ENCODE measurements around the gene CCNJL. TPM values are rescaled to one million over a fixed set of nuclear protein-coding genes. Genes with fewer than 3 reads are reported as not detected.

Gene CCNJL
- total and polyA plus RNA-seq, 8 donors, result 8.6 to 19.6 (median 10.6) TPM

DNA sequence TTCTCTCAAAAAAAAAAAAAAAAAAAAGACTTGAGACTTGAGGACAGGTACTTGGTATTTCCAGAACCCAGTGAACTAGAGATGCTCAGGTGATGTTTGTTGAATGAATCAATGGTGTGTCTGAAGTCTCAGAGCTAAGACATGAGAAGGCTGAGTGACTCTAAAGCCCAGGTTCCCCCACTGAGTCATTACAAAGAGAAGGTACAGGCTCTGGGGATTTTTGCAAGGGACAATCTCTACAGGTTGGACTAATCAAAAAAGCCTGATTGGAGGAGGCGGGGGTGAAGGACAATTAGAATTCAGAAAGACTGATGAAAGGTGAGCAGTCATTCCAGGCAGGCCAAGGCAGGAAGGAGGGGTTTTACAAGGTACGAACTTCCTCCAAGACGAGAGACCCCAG, 91.3 kb downstream of the CCNJL start:
- TF ChIP-seq, protein P1, sequence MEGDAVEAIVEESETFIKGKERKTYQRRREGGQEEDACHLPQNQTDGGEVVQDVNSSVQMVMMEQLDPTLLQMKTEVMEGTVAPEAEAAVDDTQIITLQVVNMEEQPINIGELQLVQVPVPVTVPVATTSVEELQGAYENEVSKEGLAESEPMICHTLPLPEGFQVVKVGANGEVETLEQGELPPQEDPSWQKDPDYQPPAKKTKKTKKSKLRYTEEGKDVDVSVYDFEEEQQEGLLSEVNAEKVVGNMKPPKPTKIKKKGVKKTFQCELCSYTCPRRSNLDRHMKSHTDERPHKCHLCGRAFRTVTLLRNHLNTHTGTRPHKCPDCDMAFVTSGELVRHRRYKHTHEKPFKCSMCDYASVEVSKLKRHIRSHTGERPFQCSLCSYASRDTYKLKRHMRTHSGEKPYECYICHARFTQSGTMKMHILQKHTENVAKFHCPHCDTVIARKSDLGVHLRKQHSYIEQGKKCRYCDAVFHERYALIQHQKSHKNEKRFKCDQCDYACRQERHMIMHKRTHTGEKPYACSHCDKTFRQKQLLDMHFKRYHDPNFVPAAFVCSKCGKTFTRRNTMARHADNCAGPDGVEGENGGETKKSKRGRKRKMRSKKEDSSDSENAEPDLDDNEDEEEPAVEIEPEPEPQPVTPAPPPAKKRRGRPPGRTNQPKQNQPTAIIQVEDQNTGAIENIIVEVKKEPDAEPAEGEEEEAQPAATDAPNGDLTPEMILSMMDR (IDR thresholded peaks at IDR 0.05), result no peak
- no peak for DNase-seq
- no peak for ATAC-seq

DNA sequence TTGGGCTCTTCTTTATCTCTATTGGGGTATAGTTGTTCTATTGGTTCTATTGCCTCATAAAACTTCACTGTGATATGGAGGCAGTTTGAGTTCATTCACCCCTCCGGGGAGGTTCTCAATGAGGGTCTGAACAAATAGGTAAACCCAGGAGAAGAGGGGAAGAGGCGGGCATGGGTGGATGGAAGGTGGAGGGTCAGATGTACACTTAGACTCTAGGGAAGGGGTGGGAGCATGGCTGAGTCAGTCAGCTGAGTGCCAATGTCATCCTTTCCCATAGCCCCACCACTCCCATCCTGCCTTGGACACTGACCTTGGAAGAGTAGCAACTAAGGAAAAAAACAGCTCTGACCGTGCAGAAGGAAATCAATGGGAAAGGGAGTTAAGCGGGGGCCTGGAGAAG, 93.0 kb downstream of the CCNJL start:
- Histone ChIP-seq H3K4me1 (no peaks in the 10 kb centered on the region), H3K9me3 (no peaks in the 10 kb centered on the region), H3K36me3 (no peaks in the 10 kb centered on the region), H3K27me3 (no peaks in the 10 kb centered on the region), H3K4me3 (no peak overlapping the region), H3K27ac (no peak overlapping the region)
- TF ChIP-seq, protein P1 (IDR thresholded peaks at IDR 0.05), result no peak
- intact Hi-C loops (cut with DNase I), result no loop called here
- ATAC-seq (no peak), DNase-seq (no peak)

More for the DNA sequence above, 91.3 kb downstream of the CCNJL start:
- Histone ChIP-seq H3K27ac (no peak overlapping the region), H3K36me3 (no peaks in the 10 kb centered on the region), H3K4me3 (no peak overlapping the region), H3K4me1 (no peaks in the 10 kb centered on the region), H3K27me3 (no peaks in the 10 kb centered on the region), H3K9me3 (no peaks in the 10 kb centered on the region)
- intact Hi-C loops (cut with DNase I), result no loop called here

DNA sequence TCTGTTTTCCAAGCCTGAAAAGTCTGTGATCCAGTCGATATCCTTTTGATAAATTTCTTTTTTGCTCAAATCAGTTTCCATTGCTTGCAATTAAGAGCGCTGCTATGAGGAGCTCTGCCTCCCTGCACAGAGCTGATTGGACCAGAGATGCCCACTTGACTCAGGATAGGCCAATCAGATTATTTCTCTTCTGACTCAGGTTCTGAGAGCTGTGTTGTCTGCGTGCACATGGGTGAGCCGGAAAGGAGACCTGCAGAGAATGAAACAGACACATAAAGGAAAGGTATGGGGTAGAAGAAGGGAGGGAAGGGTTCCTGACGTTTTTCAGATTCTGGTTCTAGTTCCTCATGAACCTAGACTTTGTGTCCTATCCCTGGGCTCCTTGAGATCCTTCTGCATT, 98.8 kb downstream of the CCNJL start:
- Histone ChIP-seq H3K27ac (no peak overlapping the region), H3K36me3 (no peaks in the 10 kb centered on the region), H3K4me3 (no peak overlapping the region), H3K27me3 (no peaks in the 10 kb centered on the region), H3K9me3 (no peaks in the 10 kb centered on the region), H3K4me1 (no peaks in the 10 kb centered on the region)
- DNase-seq (no peak), ATAC-seq (peak; percentile 92)
- TF ChIP-seq, protein P1 (IDR thresholded peaks at IDR 0.05), result no peak
- intact Hi-C loops (cut with DNase I), result no loop called here

DNA sequence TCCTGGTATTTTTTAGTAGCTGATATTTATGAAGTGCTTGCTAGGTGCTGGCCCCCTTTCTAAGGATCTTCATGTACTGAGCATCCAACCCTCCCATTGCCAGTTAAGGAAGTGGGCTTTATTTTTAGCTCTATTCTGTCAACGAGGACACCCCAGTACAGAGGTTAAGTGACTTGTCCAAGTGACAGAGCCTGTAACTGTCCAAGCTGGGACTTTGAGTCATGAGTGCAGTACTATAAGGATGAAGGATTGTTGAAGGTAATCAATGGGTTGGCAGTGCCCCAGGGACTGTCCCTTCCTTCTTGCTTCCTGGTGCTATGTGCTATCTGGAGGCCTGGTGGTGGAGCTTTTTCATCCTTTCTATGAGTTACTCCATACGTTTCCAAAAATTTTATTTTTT, 101.0 kb downstream of the CCNJL start:
- no peaks in the 10 kb centered on the region for H3K9me3 ChIP-seq
- DNase-seq, result no peak
- ATAC-seq, result no peak
- no peak overlapping the region for H3K4me3 ChIP-seq
- no peak overlapping the region for H3K27ac ChIP-seq
- no peaks in the 10 kb centered on the region for H3K4me1 ChIP-seq
- intact Hi-C loops (cut with DNase I), result no loop called here
- H3K27me3 ChIP-seq, result no peaks in the 10 kb centered on the region
- H3K36me3 ChIP-seq, result no peaks in the 10 kb centered on the region
- TF ChIP-seq, protein P1 (IDR thresholded peaks at IDR 0.05), result no peak

DNA sequence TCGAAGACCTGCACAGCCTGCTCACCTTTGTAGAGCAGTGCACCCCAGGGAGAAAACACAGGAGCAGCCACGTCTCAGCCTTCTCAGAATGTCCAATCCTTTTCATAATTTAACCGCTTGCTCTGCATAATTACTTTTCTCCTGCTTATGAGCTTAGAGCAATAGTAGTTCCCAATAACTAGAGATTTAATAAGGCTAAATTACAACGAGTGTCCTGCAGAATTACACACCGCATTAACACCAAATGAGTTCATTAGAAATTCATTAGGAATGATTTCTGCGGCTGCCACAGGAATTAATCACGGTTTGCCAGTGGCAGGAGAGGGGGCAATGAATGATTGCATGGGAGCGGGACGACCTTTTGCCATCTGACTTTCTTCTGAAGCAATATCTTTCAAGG, 101.8 kb downstream of the CCNJL start:
- DNase-seq (no peak), ATAC-seq (no peak)
- Histone ChIP-seq H3K27ac (no peak overlapping the region), H3K9me3 (no peaks in the 10 kb centered on the region), H3K27me3 (no peaks in the 10 kb centered on the region), H3K4me3 (no peak overlapping the region), H3K36me3 (no peaks in the 10 kb centered on the region), H3K4me1 (no peaks in the 10 kb centered on the region)
- intact Hi-C loops (cut with DNase I), result no loop called here
- TF ChIP-seq, protein P1 (IDR thresholded peaks at IDR 0.05), result no peak

Data from left lung (tissue), 10 donors.